GM12872 (cell line): ENCODE results near the gene CYP2C19.

Experiments used
- CTCF ChIP-seq: IDR thresholded peaks from 3 replicates; pipeline ENCODE4 v1.5.1; 2011; ENCODE audit warnings: low read depth, mild to moderate bottlenecking, low read length, moderate library complexity; ENCODE audit not compliant: insufficient read depth

The CYP2C19 gene

GRCh38 chr10:94890264-94891022 lies 128.0 kb downstream of the CYP2C19 start:
- no peak for TF ChIP-seq CTCF

- TF ChIP-seq CTCF, result no peak
Observed at GRCh38 chr10:94902080-94902479, 139.6 kb downstream of the CYP2C19 start.

GRCh38 chr10:94902570-94902969 lies 140.1 kb downstream of the CYP2C19 start:
- no peak for TF ChIP-seq CTCF
